DOHH2 (cell line): ENCODE results near the gene SLC48A1.

Experiments used
- CTCF ChIP-seq: fragments of 200-600 bp; sonication (generic); IDR thresholded peaks from one replicate; pipeline ENCODE4 v1.5.1; 2014; ENCODE audit warnings: antibody characterized with exemption, mild to moderate bottlenecking, low read depth, low read length; ENCODE audit not compliant: poor library complexity, severe bottlenecking
- EZH2phosphoT487 ChIP-seq: fragments of 200-600 bp; sonication (generic); IDR thresholded peaks from 2 replicates; pipeline ENCODE4 v1.6.1; 2017; ENCODE audit warnings: borderline replicate concordance, mild to moderate bottlenecking, antibody characterized with exemption, low read length, moderate library complexity, mixed read lengths

- TF ChIP-seq CTCF (peak; percentile 96), EZH2phosphoT487 (no peak)
Observed at GRCh38 chr12:47779301-47779942, 6.4 kb downstream of the SLC48A1 start.
